GM04504 (cell line): ENCODE results near the gene FGF8.

ENCODE experiments used
- DNase-seq: peaks from one replicate; pipeline ENCODE4 v3.0.0-alpha.2; 2012; ENCODE audit warnings: low read depth

Gene FGF8

GRCh38 chr10:101725296-101726114 is 50.4 kb downstream of the FGF8 start:
- DNase-seq, result no peak

GRCh38 chr10:101724446-101724845 is 51.5 kb downstream of the FGF8 start:
- no peak for DNase-seq

GRCh38 chr10:101723176-101723575 is 52.7 kb downstream of the FGF8 start:
- no peak for DNase-seq

GRCh38 chr10:101721806-101722205 is 54.1 kb downstream of the FGF8 start:
- DNase-seq, result no peak

- no peak for DNase-seq
Observed at GRCh38 chr10:101720606-101721230, 55.2 kb downstream of the FGF8 start.
